Activated T-cell treated with anti-CD3 and anti-CD28 coated beads, Interleukin-2, amount 50 U/mL, for 72 hours (primary cell): ENCODE results near the gene NEXN. TPM values are rescaled to one million over a fixed set of nuclear protein-coding genes. Genes with fewer than 3 reads are reported as not detected.

Experiments used
- ATAC-seq, 2 donors: fragments of 150-1000 bp; cut with Tn5 transposase; replicated peaks in 1 of 2; 2 replicates each; pipeline ENCODE4 v1.10.0; 2021; ENCODE audit warnings: moderate library complexity in 2 of 2, mild to moderate bottlenecking in 1 of 2
- DNase-seq, 2 donors: peaks; one replicate each; pipeline ENCODE4 v3.0.0; 2021 to 2022; ENCODE audit warnings: mixed read lengths in 1 of 2
- H3K27ac Mint-ChIP-seq: one replicate; pipeline ENCODE4 v1.8.0; 2022; ENCODE audit warnings: mild to moderate bottlenecking, moderate library complexity, mixed read lengths
- H3K27me3 Mint-ChIP-seq: one replicate; pipeline ENCODE4 v1.8.0; 2022; ENCODE audit warnings: low read depth, mixed read lengths
- H3K36me3 Mint-ChIP-seq, 2 donors: one replicate each; pipeline ENCODE4 v1.8.0; 2022; ENCODE audit warnings: mixed read lengths in 2 of 2, mild to moderate bottlenecking in 1 of 2; ENCODE audit not compliant: insufficient read depth in 2 of 2
- H3K4me1 Mint-ChIP-seq: one replicate; pipeline ENCODE4 v1.8.0; 2022; ENCODE audit warnings: low read depth, mixed read lengths
- H3K4me3 Mint-ChIP-seq, 2 donors: one replicate each; pipeline ENCODE4 v1.8.0; 2022; ENCODE audit warnings: mild to moderate bottlenecking in 2 of 2, mixed read lengths in 2 of 2, moderate library complexity in 2 of 2
- H3K9me3 Mint-ChIP-seq, 2 donors: one replicate each; pipeline ENCODE4 v1.8.0; 2022; ENCODE audit warnings: mixed read lengths in 2 of 2
- total RNA-seq, 2 donors: library from RNA; stranded (reverse); gene quantifications; one replicate each; pipeline ENCODE4 v1.2.3, GENCODE V29; 2022

NEXN gene
- total RNA-seq, 2 donors from 2014 or later = 1.1 to 1.4 TPM

DNA sequence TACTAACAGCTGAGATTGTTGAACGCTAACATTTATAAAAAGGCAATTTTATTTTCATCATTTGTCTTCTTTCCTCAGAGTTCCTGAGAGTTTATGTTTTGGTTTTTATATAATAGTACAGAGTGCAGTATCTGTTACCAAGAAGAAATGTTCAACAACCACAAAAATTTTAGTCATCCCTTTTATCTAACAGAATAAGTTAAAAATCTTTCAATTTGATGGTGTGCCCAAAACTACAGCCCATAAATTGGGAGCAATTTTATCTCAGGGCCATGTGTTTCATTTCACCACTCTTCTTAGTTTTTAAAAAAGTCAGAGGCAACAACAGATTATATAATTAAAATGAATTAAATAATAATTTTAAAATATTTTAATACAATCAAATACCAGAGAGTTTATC lies 37.1 kb downstream of the NEXN start:
- Mint-ChIP-seq H3K9me3 (no peaks in the 10 kb centered on the region), H3K27ac (no peak overlapping the region), H3K27me3 (no peaks in the 10 kb centered on the region), H3K36me3 (no peaks in the 10 kb centered on the region), H3K4me3 (no peak overlapping the region), H3K4me1 (peaks cover 6% of the 10 kb centered on the region)
- DNase-seq (no peak), ATAC-seq (no peak)

DNA sequence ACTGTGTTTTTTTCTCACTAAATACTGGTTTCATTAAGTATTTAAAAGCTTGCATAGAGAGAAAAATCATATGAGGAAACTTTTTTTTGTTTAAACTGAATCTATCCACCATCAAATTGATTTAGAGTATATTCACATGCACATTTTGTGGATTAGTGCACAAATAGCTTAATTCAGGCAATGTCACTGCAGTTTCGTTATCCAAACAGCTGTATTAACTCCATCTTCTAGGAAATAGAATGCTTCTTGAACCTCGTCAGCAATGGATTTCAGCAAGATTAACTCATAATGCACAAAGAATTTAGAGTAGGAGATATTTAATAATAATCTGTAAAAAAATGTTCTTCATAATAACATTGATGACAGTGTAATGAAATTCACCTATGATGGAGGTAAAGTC lies 37.5 kb downstream of the NEXN start:
- H3K27ac Mint-ChIP-seq = peak overlapping the region; percentile 68
- no peaks in the 10 kb centered on the region for H3K36me3 Mint-ChIP-seq
- no peaks in the 10 kb centered on the region for H3K9me3 Mint-ChIP-seq
- DNase-seq (no peak), ATAC-seq (no peak)
- H3K4me1 Mint-ChIP-seq = peaks cover 6% of the 10 kb centered on the region
- H3K4me3 Mint-ChIP-seq = no peak overlapping the region
- H3K27me3 Mint-ChIP-seq = no peaks in the 10 kb centered on the region

DNA sequence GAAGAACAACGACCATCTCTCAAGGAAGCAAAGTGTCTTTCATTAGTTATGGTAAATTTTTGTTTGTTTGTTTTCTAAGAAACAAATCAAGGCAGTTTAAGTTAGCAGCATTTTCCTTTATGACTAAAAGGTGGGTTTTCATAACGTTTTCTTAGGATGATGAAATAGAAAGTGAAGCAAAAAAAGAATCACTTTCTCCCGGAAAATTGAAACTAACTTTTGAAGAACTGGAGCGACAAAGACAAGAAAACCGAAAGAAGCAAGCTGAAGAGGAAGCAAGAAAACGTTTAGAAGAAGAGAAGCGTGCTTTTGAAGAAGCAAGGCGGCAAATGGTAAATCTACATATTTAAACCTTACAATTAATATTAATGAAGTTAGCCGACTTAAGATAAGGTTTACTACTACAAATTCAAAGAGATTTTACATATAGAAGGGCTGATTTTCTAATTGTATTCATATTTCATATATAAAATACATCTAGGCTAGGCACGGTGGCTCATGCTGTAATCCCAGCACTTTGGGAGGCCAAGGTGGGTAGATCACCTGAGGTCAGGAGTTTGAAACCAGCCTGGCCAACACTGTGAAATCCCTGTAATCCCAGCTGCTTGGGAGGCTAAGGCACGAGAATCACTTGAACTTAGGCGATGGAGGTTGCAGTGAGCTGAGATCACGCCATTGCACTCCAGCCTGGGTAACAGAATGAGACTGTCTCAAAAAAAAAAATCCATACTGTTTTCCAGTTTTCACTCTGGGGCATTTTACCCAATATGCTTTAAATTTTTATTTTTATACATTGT lies 38.3 kb downstream of the NEXN start:
- H3K36me3 Mint-ChIP-seq = no peaks in the 10 kb centered on the region
- H3K27ac Mint-ChIP-seq = peak overlapping the region; percentile 68
- H3K4me3 Mint-ChIP-seq = peak overlapping the region; percentile 70 to 90
- no peak for DNase-seq
- peaks cover 6% of the 10 kb centered on the region for H3K4me1 Mint-ChIP-seq
- no peaks in the 10 kb centered on the region for H3K9me3 Mint-ChIP-seq
- no peaks in the 10 kb centered on the region for H3K27me3 Mint-ChIP-seq
- ATAC-seq = no peak

DNA sequence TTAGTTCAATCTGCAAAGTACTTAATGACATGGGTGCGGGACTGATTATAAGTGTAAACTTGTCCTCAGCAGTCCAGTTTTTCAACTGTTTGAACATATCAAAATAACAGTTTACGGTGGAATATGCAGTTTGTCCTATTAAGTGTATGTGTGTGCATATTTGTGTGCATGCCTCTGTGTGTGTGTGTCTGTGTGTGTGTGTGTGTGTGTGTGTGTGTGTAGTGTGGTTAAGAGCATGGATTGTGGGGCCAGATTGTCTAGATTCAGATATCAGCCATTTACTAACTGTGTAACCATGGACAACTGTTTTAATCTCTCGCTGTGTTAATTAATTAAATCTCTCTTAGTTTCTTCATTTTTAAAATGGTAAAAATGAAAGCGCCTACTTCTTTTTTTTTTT lies 39.0 kb downstream of the NEXN start:
- peak overlapping the region; percentile 48 for H3K27ac Mint-ChIP-seq
- H3K9me3 Mint-ChIP-seq = no peaks in the 10 kb centered on the region
- peak overlapping the region; percentile 41 to 55 for H3K4me3 Mint-ChIP-seq
- peaks cover 6% of the 10 kb centered on the region for H3K4me1 Mint-ChIP-seq
- ATAC-seq (no peak), DNase-seq (no peak)
- H3K27me3 Mint-ChIP-seq = no peaks in the 10 kb centered on the region
- H3K36me3 Mint-ChIP-seq = no peaks in the 10 kb centered on the region

DNA sequence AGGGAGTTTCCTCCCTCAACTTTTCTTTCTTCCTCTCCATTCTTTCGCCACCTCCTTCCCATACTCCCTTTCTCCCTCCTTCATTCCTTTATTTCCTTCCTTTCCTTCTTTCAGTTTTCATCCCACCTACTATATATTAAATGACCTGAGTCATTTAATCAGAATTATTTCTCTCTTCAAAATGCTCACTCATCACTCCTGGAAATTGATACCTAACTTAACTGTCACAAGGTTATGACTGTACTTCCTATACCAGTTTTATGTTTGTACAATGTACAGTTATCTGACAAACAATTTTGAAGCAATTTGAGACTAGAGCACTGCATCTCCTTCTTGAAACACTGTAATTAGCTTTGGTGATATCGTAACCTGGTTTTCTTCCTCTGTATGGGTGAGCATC lies 41.4 kb downstream of the NEXN start:
- DNase-seq = no peak
- no peaks in the 10 kb centered on the region for H3K9me3 Mint-ChIP-seq
- no peak overlapping the region for H3K4me3 Mint-ChIP-seq
- no peaks in the 10 kb centered on the region for H3K27me3 Mint-ChIP-seq
- H3K4me1 Mint-ChIP-seq = peaks cover 6% of the 10 kb centered on the region
- no peak for ATAC-seq
- no peaks in the 10 kb centered on the region for H3K36me3 Mint-ChIP-seq
- H3K27ac Mint-ChIP-seq = no peak overlapping the region

DNA sequence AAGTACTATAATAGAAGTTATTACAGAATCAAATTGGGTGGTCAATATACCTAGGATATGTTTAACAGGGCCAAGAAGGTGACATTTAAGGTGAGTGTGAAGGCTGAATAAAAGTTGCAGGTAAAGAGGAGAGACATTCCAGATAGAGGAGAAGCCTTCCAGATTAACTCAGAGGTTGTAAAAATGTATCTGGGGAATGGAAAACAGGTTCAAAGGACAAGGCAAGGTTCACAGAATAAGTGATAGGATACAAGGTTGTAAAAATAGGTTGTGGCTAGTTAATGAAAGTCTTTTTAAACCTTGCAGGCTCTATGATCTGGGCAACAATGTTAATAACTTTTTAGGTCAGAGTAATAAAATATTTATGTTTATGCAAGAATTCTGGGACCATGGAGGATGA lies 50.2 kb downstream of the NEXN start:
- Mint-ChIP-seq H3K36me3 (peaks cover 1 to 8% of the 10 kb centered on the region in 2 donors), H3K27ac (no peak overlapping the region), H3K9me3 (no peaks in the 10 kb centered on the region)

DNA sequence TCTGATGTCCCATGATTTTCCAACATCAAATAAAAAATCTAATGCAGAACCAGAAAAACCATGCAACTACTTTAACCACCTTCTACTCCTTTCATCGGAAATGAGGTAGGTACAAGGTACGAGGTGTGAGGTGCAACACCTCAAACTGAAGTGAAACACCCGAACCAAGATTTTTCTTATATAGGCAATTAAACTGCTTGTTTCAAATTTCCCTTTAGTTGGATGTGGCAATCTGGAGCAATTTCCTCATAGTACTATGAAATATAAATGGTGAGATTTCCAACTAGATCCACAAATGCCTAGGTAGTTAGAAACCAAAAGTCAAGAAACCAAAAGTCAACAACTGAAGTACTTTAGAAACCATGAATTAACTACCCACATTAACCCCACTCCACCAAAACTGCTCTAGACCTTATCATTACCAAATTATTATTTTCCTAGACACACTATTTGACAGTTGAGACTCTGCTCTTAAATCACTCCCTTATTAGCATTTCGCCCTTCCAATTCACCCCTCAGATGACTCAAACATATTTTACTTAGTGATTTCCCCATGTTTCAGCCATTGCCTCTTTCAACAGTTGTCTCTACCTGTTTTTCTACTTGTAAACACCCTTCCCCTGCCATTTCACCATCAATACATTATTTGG lies 52.6 kb downstream of the NEXN start:
- no peak overlapping the region for H3K4me3 Mint-ChIP-seq
- H3K9me3 Mint-ChIP-seq = no peaks in the 10 kb centered on the region
- peak overlapping the region; percentile 1 for H3K27ac Mint-ChIP-seq
- DNase-seq (no peak), ATAC-seq (no peak)
- peaks cover 4% of the 10 kb centered on the region for H3K4me1 Mint-ChIP-seq
- H3K36me3 Mint-ChIP-seq = peaks cover 5 to 23% of the 10 kb centered on the region in 2 donors
- H3K27me3 Mint-ChIP-seq = no peaks in the 10 kb centered on the region

More for the DNA sequence above, 50.2 kb downstream of the NEXN start:
- Mint-ChIP-seq H3K27me3 (no peaks in the 10 kb centered on the region), H3K4me3 (no peak overlapping the region), H3K4me1 (peaks cover 4% of the 10 kb centered on the region)
- ATAC-seq = no peak
- no peak for DNase-seq

DNA sequence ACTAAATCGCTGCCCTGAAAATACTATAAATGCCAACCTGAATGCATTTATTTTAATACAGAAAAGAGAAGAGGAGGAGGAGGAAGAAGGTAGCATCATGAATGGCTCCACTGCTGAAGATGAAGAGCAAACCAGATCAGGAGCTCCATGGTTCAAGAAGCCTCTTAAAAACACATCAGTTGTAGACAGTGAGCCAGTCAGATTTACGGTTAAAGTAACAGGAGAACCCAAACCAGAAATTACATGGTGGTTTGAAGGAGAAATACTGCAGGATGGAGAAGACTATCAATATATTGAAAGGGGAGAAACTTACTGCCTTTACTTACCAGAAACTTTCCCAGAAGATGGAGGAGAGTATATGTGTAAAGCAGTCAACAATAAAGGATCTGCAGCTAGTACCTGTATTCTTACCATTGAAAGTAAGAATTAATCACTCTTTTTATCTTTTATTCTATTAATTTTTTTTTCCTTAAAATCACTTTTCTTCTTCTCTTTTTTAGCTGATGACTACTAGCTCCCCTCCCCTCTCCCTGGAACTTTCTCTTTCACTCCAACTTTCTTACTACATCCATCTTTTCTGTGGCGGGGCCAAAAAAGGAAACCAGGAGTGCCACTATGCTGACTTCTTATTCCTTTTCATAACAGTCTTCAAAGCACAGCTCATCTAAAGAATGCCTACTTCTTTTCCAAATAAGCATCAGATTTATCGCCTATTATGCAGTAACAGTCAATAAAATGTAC lies 54.1 kb downstream of the NEXN start:
- DNase-seq (no peak), ATAC-seq (no peak)
- no peak overlapping the region for H3K4me3 Mint-ChIP-seq
- H3K4me1 Mint-ChIP-seq = peaks cover 9% of the 10 kb centered on the region
- peaks cover 8 to 28% of the 10 kb centered on the region in 2 donors for H3K36me3 Mint-ChIP-seq
- H3K27me3 Mint-ChIP-seq = no peaks in the 10 kb centered on the region
- H3K27ac Mint-ChIP-seq = peak overlapping the region; percentile 20
- no peaks in the 10 kb centered on the region for H3K9me3 Mint-ChIP-seq

DNA sequence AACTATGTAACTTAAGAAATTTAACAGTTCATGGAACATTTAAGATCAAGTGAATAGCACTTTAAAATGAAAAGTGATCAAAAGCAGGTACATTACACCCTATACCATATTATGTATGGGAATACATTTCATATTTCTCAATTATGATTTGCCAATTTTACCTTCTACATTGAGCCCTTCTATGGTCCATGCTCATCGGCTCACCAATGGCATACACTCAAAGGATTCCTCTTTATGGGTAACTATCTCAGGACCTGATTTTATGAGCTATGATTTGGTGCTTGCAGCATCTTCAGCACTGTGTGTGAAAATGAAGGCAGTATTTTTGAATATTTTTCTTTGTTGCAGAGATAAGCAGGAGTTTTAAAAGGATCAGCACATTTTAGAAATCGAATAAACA lies 56.9 kb downstream of the NEXN start:
- no peak overlapping the region for H3K27ac Mint-ChIP-seq
- H3K4me1 Mint-ChIP-seq = peaks cover 23% of the 10 kb centered on the region
- DNase-seq = no peak
- H3K27me3 Mint-ChIP-seq = no peaks in the 10 kb centered on the region
- H3K9me3 Mint-ChIP-seq = no peaks in the 10 kb centered on the region
- peaks cover 10 to 43% of the 10 kb centered on the region in 2 donors for H3K36me3 Mint-ChIP-seq
- H3K4me3 Mint-ChIP-seq = no peak overlapping the region
- no peak for ATAC-seq

DNA sequence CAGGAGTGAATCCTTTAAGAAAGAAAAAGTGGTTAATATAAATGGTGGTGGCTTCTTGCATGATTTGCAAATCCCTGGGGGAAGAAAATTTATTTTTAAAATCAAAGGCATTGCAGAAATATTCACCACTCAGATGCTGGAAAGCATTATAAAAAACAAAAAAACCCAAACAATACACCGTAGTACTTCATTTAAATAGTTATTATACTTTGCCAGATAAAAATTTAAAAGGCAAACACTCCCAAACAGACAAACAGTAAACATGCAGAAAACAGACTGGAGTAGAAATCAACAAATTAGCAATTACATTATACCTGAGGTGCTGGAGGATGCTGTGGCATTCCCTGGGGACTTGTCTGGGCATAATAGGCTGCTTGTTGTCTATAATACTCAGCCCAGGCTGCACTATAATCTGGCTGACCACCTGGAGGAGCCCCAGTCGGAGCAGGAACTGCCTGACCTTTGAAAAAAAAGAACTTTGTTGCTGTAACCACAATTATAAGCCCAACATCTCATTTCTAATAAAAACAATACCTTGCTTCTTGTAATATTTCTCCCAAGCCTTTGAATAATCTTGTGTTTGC lies 60.5 kb downstream of the NEXN start:
- DNase-seq (no peak), ATAC-seq (no peak)
- Mint-ChIP-seq H3K9me3 (no peaks in the 10 kb centered on the region), H3K27me3 (no peaks in the 10 kb centered on the region), H3K4me3 (no peak overlapping the region), H3K4me1 (peaks cover 47% of the 10 kb centered on the region), H3K27ac (peak overlapping the region; percentile 77), H3K36me3 (peaks cover 9 to 52% of the 10 kb centered on the region in 2 donors)

DNA sequence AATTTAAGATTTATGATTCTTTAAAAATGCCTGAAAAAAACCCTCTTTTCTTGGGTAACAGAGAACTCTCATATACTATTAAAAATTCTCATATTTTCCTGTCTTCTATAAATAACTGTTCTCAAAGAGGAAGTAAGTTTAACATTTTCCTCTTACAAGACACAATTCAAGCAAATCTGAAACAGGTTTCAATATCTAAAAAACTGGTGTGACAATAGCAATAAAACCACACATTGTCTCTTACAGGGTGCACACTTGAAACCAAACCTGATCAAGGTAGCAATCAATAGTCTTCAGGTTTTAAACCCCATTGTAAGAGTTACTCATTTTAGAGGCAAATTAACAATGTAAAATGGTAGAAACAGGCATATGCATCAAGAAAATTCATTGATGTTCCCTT lies 62.4 kb downstream of the NEXN start:
- Mint-ChIP-seq H3K9me3 (no peaks in the 10 kb centered on the region), H3K36me3 (peaks cover 7 to 47% of the 10 kb centered on the region in 2 donors), H3K27ac (peak overlapping the region; percentile 76), H3K4me1 (peaks cover 53% of the 10 kb centered on the region), H3K4me3 (no peak overlapping the region), H3K27me3 (no peaks in the 10 kb centered on the region)
- ATAC-seq = no peak
- no peak for DNase-seq

DNA sequence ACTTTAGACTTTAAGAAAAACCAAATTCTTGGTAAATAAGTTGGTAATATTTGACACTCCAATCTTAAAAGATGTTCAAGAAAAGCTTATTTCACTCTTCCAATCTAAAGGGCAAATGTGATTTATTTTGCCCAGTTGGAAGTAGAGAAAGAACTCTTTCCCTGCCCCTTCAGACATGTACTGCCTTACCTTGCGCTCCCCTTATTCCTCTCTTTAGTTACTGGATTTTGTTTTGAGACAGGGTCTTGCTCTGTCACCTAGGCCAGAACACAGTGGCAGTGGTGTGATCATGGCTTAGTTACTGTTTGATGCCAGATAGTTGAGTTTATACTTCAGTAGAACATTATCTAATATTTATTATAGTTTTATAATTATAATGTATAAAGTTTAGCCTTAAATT lies 62.9 kb downstream of the NEXN start:
- no peaks in the 10 kb centered on the region for H3K27me3 Mint-ChIP-seq
- peak overlapping the region; percentile 76 for H3K27ac Mint-ChIP-seq
- no peak for DNase-seq
- peaks cover 7 to 47% of the 10 kb centered on the region in 2 donors for H3K36me3 Mint-ChIP-seq
- peaks cover 53% of the 10 kb centered on the region for H3K4me1 Mint-ChIP-seq
- ATAC-seq = no peak
- no peak overlapping the region for H3K4me3 Mint-ChIP-seq
- no peaks in the 10 kb centered on the region for H3K9me3 Mint-ChIP-seq

DNA sequence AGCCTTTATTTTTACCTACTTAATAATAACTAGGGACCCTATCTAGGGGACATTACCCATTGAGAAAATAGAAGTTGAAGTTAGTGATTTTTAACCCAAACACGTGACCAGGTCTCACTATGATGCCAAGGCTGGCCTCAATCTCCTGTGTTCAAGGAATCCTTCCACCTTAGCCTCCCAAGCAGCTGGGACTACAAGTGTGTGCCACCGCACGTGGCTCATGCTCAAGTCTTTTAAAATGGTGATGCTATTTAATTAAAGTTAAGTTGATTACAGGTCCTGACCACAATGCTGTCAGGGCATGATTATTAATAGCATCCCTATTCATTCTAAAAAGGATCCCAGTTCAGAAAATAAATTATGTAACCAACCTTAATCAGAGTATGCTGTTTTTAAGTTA lies 65.5 kb downstream of the NEXN start:
- no peaks in the 10 kb centered on the region for H3K9me3 Mint-ChIP-seq
- ATAC-seq = no peak
- H3K4me3 Mint-ChIP-seq = no peak overlapping the region
- H3K4me1 Mint-ChIP-seq = peaks cover 35% of the 10 kb centered on the region
- no peak overlapping the region for H3K27ac Mint-ChIP-seq
- peaks cover 4 to 45% of the 10 kb centered on the region in 2 donors for H3K36me3 Mint-ChIP-seq
- no peaks in the 10 kb centered on the region for H3K27me3 Mint-ChIP-seq
- no peak for DNase-seq
